ENCODE measurements around the gene KCNH1. TPM values are rescaled to one million over a fixed set of nuclear protein-coding genes. Genes with fewer than 3 reads are reported as not detected.

The KCNH1 gene
- total and polyA plus RNA-seq, 2 experiments from 2014 or later: 0.28 TPM; not detected in 1

GRCh38 chr1:210686841-210687240, 447.1 kb downstream of the KCNH1 start:
- H3K9me3 Mint-ChIP-seq: no peaks in the 10 kb centered on the region; the same call in 2 of the 3 replicates
- H3K4me1 ChIP-seq (ENCODE audit: insufficient read depth): no peaks in the 10 kb centered on the region
- H3K27me3 ChIP-seq (ENCODE audit: insufficient read depth): no peaks in the 10 kb centered on the region
- H3K27ac ChIP-seq (ENCODE audit: low read depth): no peak overlapping the region
- H3K9me2 ChIP-seq (ENCODE audit: insufficient read depth): no peaks in the 10 kb centered on the region
- H3F3A ChIP-seq (replicated peaks; ENCODE audit: low read depth): no peaks in the 10 kb centered on the region
- no peak overlapping the region for H3K4me3 ChIP-seq
- no peak for ATAC-seq
- no peaks in the 10 kb centered on the region for H3K27me3 Mint-ChIP-seq (ENCODE audit: insufficient read depth, low read depth, poor library complexity)
- H3K36me3 ChIP-seq (ENCODE audit: insufficient read depth): no peaks in the 10 kb centered on the region
- no peaks in the 10 kb centered on the region for H3K36me3 Mint-ChIP-seq (ENCODE audit: low read depth)
- TF ChIP-seq STAT1 (IDR thresholded peaks at IDR 0.05; ENCODE audit: unreplicated experiment) (no peak), REST (IDR thresholded peaks at IDR 0.05; ENCODE audit: unreplicated experiment) (no peak)
- no peaks in the 10 kb centered on the region for H3K4me1 Mint-ChIP-seq
- no peaks in the 10 kb centered on the region for H3K79me2 ChIP-seq (replicated peaks; ENCODE audit: insufficient read depth)
- H3K4me2 ChIP-seq: no peak overlapping the region
- no peak overlapping the region for H3K27ac Mint-ChIP-seq
- H3K4me3 Mint-ChIP-seq: no peak overlapping the region
- no peak overlapping the region for H2AFZ ChIP-seq
- no peaks in the 10 kb centered on the region for H4K20me1 ChIP-seq (replicated peaks; ENCODE audit: insufficient read depth)
- no peak for DNase-seq (ENCODE audit: low spot score)

- DNase-seq (ENCODE audit: low spot score) (no peak), ATAC-seq (no peak)
- no peaks in the 10 kb centered on the region; the same call in 2 of the 3 replicates for H3K9me3 Mint-ChIP-seq
- peaks cover 4% of the 10 kb centered on the region for H3K27me3 Mint-ChIP-seq (ENCODE audit: insufficient read depth, low read depth, poor library complexity)
- Histone ChIP-seq H3K27me3 (ENCODE audit: insufficient read depth) (no peaks in the 10 kb centered on the region), H3K4me2 (no peak overlapping the region), H3K4me1 (ENCODE audit: insufficient read depth) (no peaks in the 10 kb centered on the region), H4K20me1 (replicated peaks; ENCODE audit: insufficient read depth) (no peaks in the 10 kb centered on the region), H2AFZ (no peak overlapping the region), H3K9me2 (ENCODE audit: insufficient read depth) (no peaks in the 10 kb centered on the region; the same call in 1 of the 2 replicates), H3K79me2 (replicated peaks; ENCODE audit: insufficient read depth) (no peaks in the 10 kb centered on the region), H3K36me3 (ENCODE audit: insufficient read depth) (no peaks in the 10 kb centered on the region), H3F3A (replicated peaks; ENCODE audit: low read depth) (no peaks in the 10 kb centered on the region), H3K27ac (ENCODE audit: low read depth) (no peak overlapping the region), H3K4me3 (no peak overlapping the region)
- H3K27ac Mint-ChIP-seq: no peak overlapping the region
- no peaks in the 10 kb centered on the region for H3K36me3 Mint-ChIP-seq (ENCODE audit: low read depth)
- H3K4me1 Mint-ChIP-seq: no peaks in the 10 kb centered on the region
- H3K4me3 Mint-ChIP-seq: no peak overlapping the region
- TF ChIP-seq STAT1 (IDR thresholded peaks at IDR 0.05; ENCODE audit: unreplicated experiment) (no peak), REST (IDR thresholded peaks at IDR 0.05; ENCODE audit: unreplicated experiment) (no peak), EZH2 (IDR thresholded peaks at IDR 0.05; ENCODE audit: low read depth, unreplicated experiment) (no peak), NANOG (IDR thresholded peaks at IDR 0.05; ENCODE audit: borderline replicate concordance) (no peak), CREB1 (CRISPR knock-in tag; IDR thresholded peaks at IDR 0.05; ENCODE audit: low read depth) (no peak), ZNF331 (CRISPR knock-in tag; IDR thresholded peaks at IDR 0.05; ENCODE audit: low read depth) (no peak), ZNF114 (CRISPR knock-in tag; IDR thresholded peaks at IDR 0.05) (no peak), EZH2phosphoT487 (IDR thresholded peaks at IDR 0.05; ENCODE audit: unreplicated experiment) (no peak), CTCF (conservative IDR thresholded peaks at IDR 0.05; ENCODE audit: low read depth in 2 of 2) (no peak), POLR2AphosphoS5 (IDR thresholded peaks at IDR 0.05; ENCODE audit: low read depth) (no peak)
These were observed 448.7 kb downstream of the KCNH1 start for GRCh38 chr1:210685295-210685650.

All from GM23338 (cell line).